ENCODE data around the gene RIF1.
"Not testable (repeated sequence)": the region's sequence is repeated elsewhere in the genome, so short reads cannot be mapped to it uniquely, and the experiment has no call there.

RIF1 gene

GRCh38 chr2:151417650-151418049 is 7.9 kb downstream of the RIF1 start:
- DNase-seq = no peak

GRCh38 chr2:151421681-151422080 is 12.0 kb downstream of the RIF1 start:
- DNase-seq = not testable (repeated sequence)

- DNase-seq = no peak
Measured at GRCh38 chr2:151422917-151423439, 13.3 kb downstream of the RIF1 start.

GRCh38 chr2:151423760-151424159 is 14.1 kb downstream of the RIF1 start:
- DNase-seq = no peak

GRCh38 chr2:151437630-151438029 is 27.9 kb downstream of the RIF1 start:
- DNase-seq = no peak

- no peak for DNase-seq
Measured at GRCh38 chr2:151438506-151438905, 28.8 kb downstream of the RIF1 start.

GRCh38 chr2:151439127-151439526 is 29.4 kb downstream of the RIF1 start:
- DNase-seq = no peak

GRCh38 chr2:151459358-151459757 is 49.7 kb downstream of the RIF1 start:
- no peak for DNase-seq

- no peak for DNase-seq
Measured at GRCh38 chr2:151465771-151466170, 56.1 kb downstream of the RIF1 start.

- no peak for DNase-seq
Measured at GRCh38 chr2:151470556-151470955, 60.9 kb downstream of the RIF1 start.

- DNase-seq = no peak
Measured at GRCh38 chr2:151472966-151473365, 63.3 kb downstream of the RIF1 start.

- DNase-seq = no peak
Measured at GRCh38 chr2:151475071-151475470, 65.4 kb downstream of the RIF1 start.

GRCh38 chr2:151476287-151476686 is 66.6 kb downstream of the RIF1 start:
- DNase-seq = no peak

GRCh38 chr2:151478011-151478410 is 68.3 kb downstream of the RIF1 start:
- no peak for DNase-seq

- no peak for DNase-seq
Measured at GRCh38 chr2:151481744-151482143, 72.0 kb downstream of the RIF1 start.

GRCh38 chr2:151482171-151482725 is 72.5 kb downstream of the RIF1 start:
- peak; percentile 4 for DNase-seq

GRCh38 chr2:151483546-151483945 is 73.8 kb downstream of the RIF1 start:
- DNase-seq = no peak

GRCh38 chr2:151484100-151484499 is 74.4 kb downstream of the RIF1 start:
- DNase-seq = no peak

- DNase-seq = no peak
Measured at GRCh38 chr2:151486053-151486452, 76.4 kb downstream of the RIF1 start.

GRCh38 chr2:151490276-151490675 is 80.6 kb downstream of the RIF1 start:
- no peak for DNase-seq

GRCh38 chr2:151491496-151491895 is 81.8 kb downstream of the RIF1 start:
- DNase-seq = no peak

GRCh38 chr2:151498178-151498577 is 88.5 kb downstream of the RIF1 start:
- no peak for DNase-seq

GRCh38 chr2:151506170-151506569 is 96.5 kb downstream of the RIF1 start:
- no peak for DNase-seq

- no peak for DNase-seq
Measured at GRCh38 chr2:151508519-151508918, 98.8 kb downstream of the RIF1 start.

GRCh38 chr2:151518802-151519201 is 109.1 kb downstream of the RIF1 start:
- DNase-seq = no peak

Data from stimulated activated CD4-positive, alpha-beta T cell treated with anti-CD3 and anti-CD28 coated beads, Interleukin-4, amount 100 ng/mL, for 1 hour (primary cell).